Stomach (tissue), 9 donors: ENCODE measurements around the gene TP53TG5. TPM values are rescaled to one million over a fixed set of nuclear protein-coding genes. Genes with fewer than 3 reads are reported as not detected.

Experiments
- DNase-seq, 2 donors: peaks; one replicate each; pipeline versions ENCODE4 v3.0.0 to v3.0.0-alpha.2; 2013 to 2019
- H3K27ac ChIP-seq, 5 donors: fragments of 200-600 bp in 4 of 5; sonication (generic) in 4 of 5; one replicate each; pipeline ENCODE4 v1.5.1; 2013 to 2019; ENCODE audit warnings: mild to moderate bottlenecking in 1 of 5, moderate library complexity in 1 of 5
- H3K27me3 ChIP-seq, 3 donors: fragments of 200-600 bp; sonication (generic); one replicate each; pipeline ENCODE4 v1.5.1; 2017 to 2019; ENCODE audit warnings: mixed run types in 1 of 3
- H3K36me3 ChIP-seq, 4 donors: fragments of 200-600 bp; sonication (generic); 1 replicate in 3 of 4; 2 replicates in 1 of 4; pipeline ENCODE4 v1.5.1; 2016 to 2019
- H3K4me1 ChIP-seq, 4 donors: fragments of 200-600 bp; sonication (generic); one replicate each; pipeline ENCODE4 v1.5.1; 2016 to 2019
- H3K4me3 ChIP-seq, 4 donors: fragments of 200-600 bp; sonication (generic) in 3 of 4; one replicate each; pipeline ENCODE4 v1.5.1; 2016 to 2019; ENCODE audit warnings: mild to moderate bottlenecking in 1 of 4
- H3K9me3 ChIP-seq, 4 donors: fragments of 200-600 bp; sonication (generic); one replicate each; pipeline ENCODE4 v1.5.1; 2016 to 2019
- CTCF ChIP-seq, 7 experiments: fragments of 450-650 bp in 4 of 7; fragments of 200-600 bp in 3 of 7; sonication (generic) in 3 of 7; IDR thresholded peaks; one replicate each; pipeline ENCODE4 v1.5.1; 2016 to 2019; ENCODE audit warnings: antibody characterized with exemption in 7 of 7, control low read depth in 2 of 7, mild to moderate bottlenecking in 1 of 7
- EP300 ChIP-seq: sonication (generic); formaldehyde crosslinking; IDR thresholded peaks from one replicate; pipeline ENCODE4 v1.6.1; 2017; ENCODE audit warnings: antibody characterized with exemption
- POLR2A ChIP-seq, 4 donors: fragments of 450-650 bp; IDR thresholded peaks; one replicate each; pipeline ENCODE4 v1.6.1; 2016; ENCODE audit warnings: antibody characterized with exemption in 4 of 4, control low read depth in 2 of 4, mild to moderate bottlenecking in 1 of 4, moderate library complexity in 1 of 4
- POLR2AphosphoS5 ChIP-seq, 3 donors: sonication (generic); formaldehyde crosslinking; IDR thresholded peaks; one replicate each; pipeline ENCODE4 v1.6.1; 2016; ENCODE audit warnings: antibody characterized with exemption in 3 of 3
- WGBS, 5 donors: extraction: QIAGEN DNeasy Blood & Tissue Kit in 3 of 5; methylation state at CpG; one replicate each; pipeline versions ENCODE4 v1.1.5 to v1.1.7; 2013 to 2018; 5-methylcytosine and 5-hydroxymethylcytosine counted together
- intact Hi-C: fragments of 100-400 bp; cut with DNase I; formaldehyde crosslinking; loops from one replicate; pipeline ENCODE4 v1.15.1; 2023; ENCODE audit warnings: low total_unique reads
- polyA plus RNA-seq, 3 donors: library from polyadenylated mRNA; stranded (reverse); fragments of 200-250 nt; gene quantifications; one replicate each; pipeline ENCODE4 v1.2.3, GENCODE V29; 2013
- total RNA-seq, 5 donors: library from RNA; depleted of rRNA; stranded (reverse); fragments of >200 nt; gene quantifications; one replicate each; pipeline versions ENCODE4 v1.1.0 to v1.2.3, GENCODE V29; 2014 to 2016
- donor health status: healthy with polysubstance abuse.
- donor health status: Bipolar disorder and iron deficiency.
- donor health status: healthy.

The TP53TG5 gene
- total and polyA plus RNA-seq, 8 donors = 0.12 to 0.33 TPM; not detected in 6

GRCh38 chr20:45423700-45424099 is 45.6 kb upstream of the TP53TG5 start:
- DNase-seq = no peak
- no peaks in the 10 kb centered on the region for H3K9me3 ChIP-seq
- peaks cover 17 to 33% (median 31%) of the 10 kb centered on the region in 4 donors for H3K4me1 ChIP-seq
- no peak for TF ChIP-seq EP300
- no peak for TF ChIP-seq POLR2A (IDR thresholded peaks at IDR 0.05)
- no peak for TF ChIP-seq POLR2AphosphoS5 (IDR thresholded peaks at IDR 0.05)
- no peak for TF ChIP-seq CTCF (IDR thresholded peaks at IDR 0.05)
- no peak overlapping the region for H3K4me3 ChIP-seq
- no peak overlapping the region for H3K27ac ChIP-seq
- H3K27me3 ChIP-seq = no peaks in the 10 kb centered on the region
- 92 to 100% (median 98%) methylated on average over 2 of the region's 2 CpGs for WGBS, 5 donors
- H3K36me3 ChIP-seq = peaks cover 58 to 88% (median 81%) of the 10 kb centered on the region in 4 donors
- intact Hi-C loops = loop anchor here (5.0 kb wide), 1 partner anchor 56 kb away; no protein-coding TSS in a partner anchor

DNA sequence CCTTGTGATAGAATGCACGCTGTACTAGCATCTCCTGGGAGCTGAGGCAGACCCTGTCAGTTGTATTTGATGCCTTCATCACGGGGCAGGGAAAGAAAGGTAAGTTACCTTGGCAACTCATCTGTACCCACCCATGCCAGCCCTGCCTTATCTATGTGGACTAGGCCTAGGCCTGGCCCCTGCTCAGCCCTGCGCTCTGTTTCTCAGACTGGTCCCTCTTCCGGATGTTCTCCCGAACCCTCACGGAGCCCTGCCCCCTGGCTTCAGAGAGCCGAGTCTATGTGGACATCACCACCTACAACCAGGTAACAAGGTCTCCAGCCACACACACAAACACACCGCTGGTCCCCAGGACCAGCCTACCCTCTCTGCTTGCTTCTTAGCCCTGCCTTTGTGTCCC is 42.0 kb upstream of the TP53TG5 start:
- H3K27me3 ChIP-seq = no peaks in the 10 kb centered on the region
- 87 to 96% (median 90%) methylated on average over 8 of the region's 8 CpGs for WGBS, 5 donors
- no peak for DNase-seq
- H3K9me3 ChIP-seq = no peaks in the 10 kb centered on the region
- intact Hi-C loops = loop anchor here (5.0 kb wide), 1 partner anchor 53 kb away; no protein-coding TSS in a partner anchor
- peaks cover 50 to 70% (median 63%) of the 10 kb centered on the region in 4 donors for H3K36me3 ChIP-seq
- peaks cover 36 to 47% (median 42%) of the 10 kb centered on the region in 4 donors for H3K4me1 ChIP-seq
- no peak overlapping the region for H3K4me3 ChIP-seq
- peak overlapping the region; percentile 52 to 85 (median 80) for H3K27ac ChIP-seq
- TF ChIP-seq POLR2AphosphoS5 (IDR thresholded peaks at IDR 0.05) (no peak), EP300 (no peak), POLR2A (IDR thresholded peaks at IDR 0.05) (no peak), CTCF (IDR thresholded peaks at IDR 0.05) (no peak)

DNA sequence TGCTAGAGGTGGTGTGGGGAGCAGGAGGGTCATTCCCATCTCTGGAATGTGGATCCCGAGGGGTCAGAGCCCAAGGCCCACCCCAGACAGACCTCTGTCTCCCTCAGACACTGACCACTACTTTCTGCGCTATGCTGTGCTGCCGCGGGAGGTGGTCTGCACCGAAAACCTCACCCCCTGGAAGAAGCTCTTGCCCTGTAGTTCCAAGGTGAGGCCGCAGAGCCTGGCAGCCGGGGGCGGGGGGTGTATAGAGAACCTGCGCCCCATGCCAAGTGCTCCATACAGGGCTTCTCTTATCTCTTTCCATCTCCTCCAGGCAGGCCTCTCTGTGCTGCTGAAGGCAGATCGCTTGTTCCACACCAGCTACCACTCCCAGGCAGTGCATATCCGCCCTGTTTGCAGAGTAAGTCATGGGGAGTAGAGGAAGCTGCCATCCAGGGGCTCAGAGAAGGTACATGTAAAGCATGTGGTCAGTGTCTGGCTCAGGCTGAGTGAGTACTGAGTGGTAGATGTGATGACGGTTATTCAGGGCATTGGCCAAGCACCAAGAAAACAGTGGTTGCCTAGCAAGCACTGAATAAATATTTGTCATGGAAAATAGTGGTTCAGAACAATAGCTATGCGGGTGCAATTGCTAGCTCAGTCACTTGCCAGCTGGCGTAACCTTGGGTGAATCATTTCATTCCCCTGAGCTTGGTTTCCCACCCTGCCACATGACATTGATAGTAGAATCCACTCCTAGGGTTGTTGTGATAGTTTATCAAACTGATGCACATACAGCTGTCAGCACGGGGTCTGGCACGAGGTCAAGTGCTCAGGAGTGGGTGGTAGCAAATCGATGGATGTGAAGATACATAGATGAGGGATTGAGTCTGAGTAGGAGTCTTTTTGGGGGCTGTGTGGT is 41.3 kb upstream of the TP53TG5 start:
- WGBS, 5 donors = 41 to 57% (median 47%) methylated on average over 13 to 17 of the region's 17 CpGs

GRCh38 chr20:45416917-45417316 is 38.8 kb upstream of the TP53TG5 start:
- Histone ChIP-seq H3K9me3 (no peaks in the 10 kb centered on the region), H3K36me3 (peaks cover 28 to 42% (median 35%) of the 10 kb centered on the region in 4 donors), H3K4me1 (peaks cover 36 to 48% (median 43%) of the 10 kb centered on the region in 4 donors), H3K27me3 (no peaks in the 10 kb centered on the region), H3K27ac (peak overlapping the region in 4 of 5 donors; percentile 88 to 91 (median 90)), H3K4me3 (peak overlapping the region; percentile 81 to 97 (median 85))
- DNase-seq = no peak
- 48 to 76% (median 65%) methylated on average over 2 of the region's 2 CpGs for WGBS, 5 donors
- intact Hi-C loops = no loop called here
- TF ChIP-seq CTCF (IDR thresholded peaks at IDR 0.05) (no peak), POLR2A (IDR thresholded peaks at IDR 0.05) (no peak), EP300 (no peak), POLR2AphosphoS5 (IDR thresholded peaks at IDR 0.05) (no peak)

More for the DNA sequence above, 41.3 kb upstream of the TP53TG5 start:
- Histone ChIP-seq H3K36me3 (peaks cover 45 to 63% (median 56%) of the 10 kb centered on the region in 4 donors), H3K27me3 (no peaks in the 10 kb centered on the region), H3K9me3 (no peaks in the 10 kb centered on the region), H3K4me1 (peaks cover 36 to 48% (median 43%) of the 10 kb centered on the region in 4 donors), H3K27ac (peak overlapping the region; percentile 74 to 85 (median 80)), H3K4me3 (no peak overlapping the region)
- intact Hi-C loops = loop anchor here (5.0 kb wide), 1 partner anchor 52 kb away; no protein-coding TSS in a partner anchor
- DNase-seq = peak; percentile 83 to 90
- TF ChIP-seq EP300 = no peak
- TF ChIP-seq POLR2AphosphoS5 (IDR thresholded peaks at IDR 0.05) = peak; percentile 8 to 89 (median 88)
- no peak for TF ChIP-seq POLR2A (IDR thresholded peaks at IDR 0.05)
